Measurements from ENCODE around the gene PPP1CA.

PPP1CA gene

DNA sequence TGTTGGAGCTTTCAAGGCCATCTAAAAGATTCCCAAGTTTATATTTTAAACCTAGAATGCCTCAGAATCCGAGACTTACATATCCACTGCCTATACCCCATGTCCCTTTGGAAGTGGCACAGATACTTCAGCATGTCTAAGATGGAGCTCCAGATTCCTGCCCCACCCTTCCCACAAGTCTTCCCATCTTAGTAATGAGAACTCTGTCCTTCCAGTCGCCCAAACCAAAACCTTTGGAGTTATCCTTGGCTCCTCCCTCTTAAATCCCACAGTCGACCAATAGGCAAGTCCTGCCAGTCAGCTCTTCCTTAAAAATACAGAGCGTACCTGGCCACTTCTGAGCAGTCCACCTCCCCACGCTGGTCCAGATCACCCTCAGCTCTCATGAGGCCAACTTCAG is 52.6 kb downstream of the PPP1CA start:
- no peak for DNase-seq

All from activated effector memory CD4-positive, alpha-beta T cell treated with anti-CD3 and anti-CD28 coated beads, Interleukin-2, amount 50 U/mL, for 16 hours (primary cell).